Kidney epithelial cell (primary cell): Measurements from ENCODE around the gene NRAS. TPM values are rescaled to one million over a fixed set of nuclear protein-coding genes. Genes with fewer than 3 reads are reported as not detected.

Experiments used
- DNase-seq: peaks from one replicate; pipeline ENCODE4 v3.0.0-alpha.2; 2010; ENCODE audit warnings: low read depth
- H3K27me3 ChIP-seq: 2 replicates; pipeline ENCODE4 v1.6.0; 2011; ENCODE audit warnings: low read length; ENCODE audit not compliant: control insufficient read depth, insufficient read depth
- H3K36me3 ChIP-seq: 2 replicates; pipeline ENCODE4 v1.5.1; 2011; ENCODE audit warnings: low read length; ENCODE audit not compliant: control insufficient read depth, insufficient read depth
- H3K4me3 ChIP-seq: 2 replicates; pipeline ENCODE4 v1.5.1; 2011; ENCODE audit warnings: low read depth, mild to moderate bottlenecking, control low read depth, low read length
- total RNA-seq: library from RNA; depleted of rRNA; stranded (reverse); fragments of >200 nt; gene quantifications from 2 replicates; pipeline ENCODE4 v1.2.3, GENCODE V29; 2015
- TF ChIP-seq, protein P1 (sequence below): IDR thresholded peaks from 2 replicates; pipeline ENCODE4 v1.5.1; 2011; ENCODE audit warnings: mild to moderate bottlenecking, moderate library complexity, low read length, control low read depth, inconsistent platforms; ENCODE audit not compliant: insufficient read depth, poor library complexity, severe bottlenecking

NRAS gene
- total RNA-seq, 1 donor from 2014 or later = 85.1 TPM

DNA sequence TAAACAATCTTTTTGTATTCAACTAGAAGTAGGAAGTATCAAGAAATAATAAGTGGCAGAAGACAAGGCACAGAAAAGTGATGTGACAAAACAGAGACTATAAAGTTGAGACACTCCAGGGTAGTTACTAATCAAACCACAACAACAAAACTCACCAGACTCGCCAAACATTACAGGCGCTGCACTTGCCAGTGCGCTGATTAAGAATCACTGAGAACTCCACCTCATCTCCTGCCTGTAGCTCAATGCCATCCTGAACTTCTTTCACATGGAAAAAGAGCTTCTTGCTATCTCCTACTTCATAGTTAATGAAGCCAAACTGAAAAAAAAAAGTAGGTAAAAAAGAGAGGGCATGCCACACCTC, 2.8 kb upstream of the NRAS start:
- TF ChIP-seq, protein P1, sequence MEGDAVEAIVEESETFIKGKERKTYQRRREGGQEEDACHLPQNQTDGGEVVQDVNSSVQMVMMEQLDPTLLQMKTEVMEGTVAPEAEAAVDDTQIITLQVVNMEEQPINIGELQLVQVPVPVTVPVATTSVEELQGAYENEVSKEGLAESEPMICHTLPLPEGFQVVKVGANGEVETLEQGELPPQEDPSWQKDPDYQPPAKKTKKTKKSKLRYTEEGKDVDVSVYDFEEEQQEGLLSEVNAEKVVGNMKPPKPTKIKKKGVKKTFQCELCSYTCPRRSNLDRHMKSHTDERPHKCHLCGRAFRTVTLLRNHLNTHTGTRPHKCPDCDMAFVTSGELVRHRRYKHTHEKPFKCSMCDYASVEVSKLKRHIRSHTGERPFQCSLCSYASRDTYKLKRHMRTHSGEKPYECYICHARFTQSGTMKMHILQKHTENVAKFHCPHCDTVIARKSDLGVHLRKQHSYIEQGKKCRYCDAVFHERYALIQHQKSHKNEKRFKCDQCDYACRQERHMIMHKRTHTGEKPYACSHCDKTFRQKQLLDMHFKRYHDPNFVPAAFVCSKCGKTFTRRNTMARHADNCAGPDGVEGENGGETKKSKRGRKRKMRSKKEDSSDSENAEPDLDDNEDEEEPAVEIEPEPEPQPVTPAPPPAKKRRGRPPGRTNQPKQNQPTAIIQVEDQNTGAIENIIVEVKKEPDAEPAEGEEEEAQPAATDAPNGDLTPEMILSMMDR = no peak
- H3K27me3 ChIP-seq = no peaks in the 10 kb centered on the region
- DNase-seq = no peak
- no peak overlapping the region for H3K4me3 ChIP-seq
- H3K36me3 ChIP-seq = peaks cover 2% of the 10 kb centered on the region

DNA sequence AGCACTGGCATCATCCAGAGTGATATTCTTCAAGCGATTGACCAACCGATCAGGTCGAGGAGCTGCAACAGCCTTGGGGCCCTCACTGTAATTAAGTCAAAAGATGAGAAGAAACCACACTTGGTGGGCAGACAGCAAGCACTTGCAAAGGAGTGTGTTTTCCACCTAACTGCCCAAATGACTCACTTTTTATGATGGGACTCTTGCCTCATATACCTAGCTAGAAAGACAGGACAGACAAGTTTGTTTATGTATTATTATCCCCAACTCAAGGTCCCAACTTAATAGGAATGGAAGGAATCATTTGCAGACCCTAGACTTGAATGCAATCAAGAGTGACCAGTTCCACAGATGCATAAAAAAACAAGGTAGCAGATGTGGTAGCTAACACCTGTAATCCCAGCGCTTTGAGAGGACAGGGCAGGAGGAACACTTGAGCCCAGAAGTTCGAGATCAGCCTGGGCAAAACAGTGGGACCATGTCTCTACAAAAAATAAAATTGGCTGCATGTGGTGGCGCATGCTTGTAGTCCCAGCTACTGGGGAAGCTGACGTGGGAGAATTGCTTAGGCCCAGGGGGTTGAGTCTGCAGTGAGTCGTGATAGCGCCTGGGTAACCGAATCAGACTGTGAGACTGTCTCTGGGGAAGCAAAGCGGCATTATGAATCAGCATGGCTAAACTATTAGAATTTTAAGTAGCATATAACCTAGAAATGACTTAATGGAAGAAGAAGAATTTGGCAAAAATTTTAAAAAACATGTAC, 2.3 kb upstream of the NRAS start:
- TF ChIP-seq, protein P1 = no peak
- DNase-seq = no peak
- Histone ChIP-seq H3K27me3 (no peaks in the 10 kb centered on the region), H3K4me3 (no peak overlapping the region), H3K36me3 (peaks cover 2% of the 10 kb centered on the region)

DNA sequence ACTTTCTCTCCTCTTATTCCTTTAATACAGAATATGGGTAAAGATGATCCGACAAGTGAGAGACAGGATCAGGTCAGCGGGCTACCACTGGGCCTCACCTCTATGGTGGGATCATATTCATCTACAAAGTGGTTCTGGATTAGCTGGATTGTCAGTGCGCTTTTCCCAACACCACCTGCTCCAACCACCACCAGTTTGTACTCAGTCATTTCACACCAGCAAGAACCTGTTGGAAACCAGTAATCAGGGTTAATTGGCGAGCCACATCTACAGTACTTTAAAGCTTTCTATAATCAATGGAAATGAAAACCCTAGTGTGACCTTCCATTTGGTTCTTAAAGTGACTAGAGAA, 643 bp downstream of the NRAS start:
- no peak for DNase-seq
- H3K4me3 ChIP-seq = peak overlapping the region; percentile 88
- peaks cover 2% of the 10 kb centered on the region for H3K36me3 ChIP-seq

DNA sequence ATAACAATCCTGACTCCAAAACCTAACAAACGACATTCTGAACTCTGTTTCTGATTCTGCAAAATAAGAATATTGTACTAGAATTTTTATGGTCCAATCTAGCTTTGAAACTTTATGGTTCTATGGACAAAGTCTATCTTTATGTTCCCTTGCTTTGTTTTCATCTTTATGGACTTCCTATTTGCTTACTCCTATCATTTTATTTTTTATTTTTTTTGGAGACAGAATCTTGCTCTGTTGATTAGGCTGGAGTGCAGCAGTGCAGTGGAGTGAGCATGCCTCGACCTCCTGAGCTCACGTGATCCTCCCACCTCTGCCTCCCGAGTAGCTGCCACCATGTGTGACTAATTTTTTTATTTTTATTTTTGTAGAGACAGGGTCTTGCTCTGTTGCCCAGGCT, 3.6 kb downstream of the NRAS start:
- H3K27me3 ChIP-seq = no peaks in the 10 kb centered on the region
- no peak for DNase-seq
- H3K36me3 ChIP-seq = no peaks in the 10 kb centered on the region
- H3K4me3 ChIP-seq = no peak overlapping the region
- TF ChIP-seq, protein P1 = no peak

More for the DNA sequence above, 643 bp downstream of the NRAS start:
- no peaks in the 10 kb centered on the region for H3K27me3 ChIP-seq
- TF ChIP-seq, protein P1 = no peak

DNA sequence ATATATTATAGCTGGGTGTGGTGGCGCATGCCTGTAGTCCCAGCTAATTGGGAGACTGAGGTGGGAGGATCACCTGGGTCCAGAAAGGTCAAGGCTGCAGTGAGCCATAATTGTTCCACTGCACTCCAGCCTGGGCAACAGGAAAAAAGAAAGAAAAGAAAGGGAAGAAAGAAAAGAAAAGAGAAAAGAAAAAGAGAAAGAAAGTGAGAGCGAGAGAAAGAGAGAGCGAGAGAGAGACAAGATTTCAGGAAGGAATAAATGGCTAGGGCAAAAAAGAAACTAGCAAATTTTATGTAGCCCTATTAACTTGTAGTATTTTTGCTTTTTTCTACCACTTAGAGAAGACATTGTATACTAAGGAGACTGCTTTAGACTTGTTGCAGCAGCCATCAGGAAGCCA, 6.2 kb downstream of the NRAS start:
- TF ChIP-seq, protein P1 = no peak

DNA sequence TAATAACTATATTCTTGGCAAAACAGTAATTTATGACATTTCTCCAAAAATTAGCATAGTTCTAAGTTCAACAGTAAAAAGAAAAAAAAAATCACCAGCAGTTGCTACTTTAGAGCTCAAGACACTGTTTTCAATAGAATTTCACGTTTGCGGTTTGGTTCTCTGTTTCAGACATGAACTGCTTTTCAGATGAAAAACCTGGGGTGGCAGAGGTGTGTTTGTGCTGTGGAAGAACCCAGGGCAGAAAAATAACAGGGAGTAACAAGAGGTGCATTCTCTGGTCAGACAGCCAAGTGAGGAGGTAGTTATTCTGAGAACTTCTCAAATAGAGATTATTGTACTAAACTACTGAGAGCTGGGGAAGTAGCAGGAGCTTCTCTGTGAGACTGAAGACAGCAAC, 9.0 kb downstream of the NRAS start:
- no peak overlapping the region for H3K4me3 ChIP-seq
- no peaks in the 10 kb centered on the region for H3K36me3 ChIP-seq
- DNase-seq = no peak
- H3K27me3 ChIP-seq = no peaks in the 10 kb centered on the region
- TF ChIP-seq, protein P1 = no peak

More for the DNA sequence above, 6.2 kb downstream of the NRAS start:
- H3K27me3 ChIP-seq = no peaks in the 10 kb centered on the region
- H3K36me3 ChIP-seq = no peaks in the 10 kb centered on the region
- no peak overlapping the region for H3K4me3 ChIP-seq
- DNase-seq = no peak
